GM23338 (cell line): ENCODE measurements around the gene CENPL. TPM values are rescaled to one million over a fixed set of nuclear protein-coding genes. Genes with fewer than 3 reads are reported as not detected.

Source experiments
- ATAC-seq: fragments of 200-7000 bp; cut with Tn5 transposase; 3 replicates; pipeline ENCODE4 v1.9.1; 2020
- DNase-seq: peaks from one replicate; pipeline ENCODE4 v3.0.0-alpha.2; 2015; ENCODE audit warnings: low spot score
- H2AFZ ChIP-seq: fragments of 200-600 bp; sonication (generic); 2 replicates; pipeline ENCODE4 v1.8.0; 2016; ENCODE audit warnings: antibody characterized with exemption, mild to moderate bottlenecking, moderate library complexity
- H3F3A ChIP-seq: fragments of 200-600 bp; sonication (generic); replicated peaks from 2 replicates; pipeline ENCODE4 v1.8.0; 2017; ENCODE audit warnings: antibody characterized with exemption, mixed run types, low read depth
- H3K27ac ChIP-seq: fragments of 200-600 bp; sonication (generic); 2 replicates; pipeline ENCODE4 v1.6.1; 2016; ENCODE audit warnings: low read depth
- H3K27me3 ChIP-seq: fragments of 200-600 bp; sonication (generic); 2 replicates; pipeline ENCODE4 v1.8.0; 2016; ENCODE audit warnings: mild to moderate bottlenecking, mixed run types, moderate library complexity; ENCODE audit not compliant: insufficient read depth
- H3K36me3 ChIP-seq: fragments of 200-600 bp; sonication (generic); 2 replicates; pipeline ENCODE4 v1.8.0; 2016; ENCODE audit warnings: mild to moderate bottlenecking; ENCODE audit not compliant: insufficient read depth
- H3K4me1 ChIP-seq: fragments of 200-600 bp; sonication (generic); 2 replicates; pipeline ENCODE4 v1.8.0; 2016; ENCODE audit warnings: mild to moderate bottlenecking, moderate library complexity; ENCODE audit not compliant: insufficient read depth
- H3K4me2 ChIP-seq: fragments of 200-600 bp; sonication (generic); 2 replicates; pipeline ENCODE4 v1.7.1; 2017; ENCODE audit warnings: mixed run types
- H3K4me3 ChIP-seq: fragments of 200-600 bp; sonication (generic); 2 replicates; pipeline ENCODE4 v1.6.1; 2016; ENCODE audit warnings: mixed run types
- H3K79me2 ChIP-seq: fragments of 200-600 bp; sonication (generic); replicated peaks from 2 replicates; pipeline ENCODE4 v1.8.0; 2017; ENCODE audit warnings: mild to moderate bottlenecking; ENCODE audit not compliant: insufficient read depth
- H3K9me2 ChIP-seq: fragments of 200-600 bp; sonication (generic); 2 replicates; pipeline ENCODE4 v1.8.0; 2017; ENCODE audit not compliant: insufficient read depth
- H4K20me1 ChIP-seq: fragments of 200-600 bp; sonication (generic); replicated peaks from 2 replicates; pipeline ENCODE4 v1.8.0; 2017; ENCODE audit warnings: mild to moderate bottlenecking; ENCODE audit not compliant: insufficient read depth
- H3K27ac Mint-ChIP-seq: 2 replicates; pipeline ENCODE4 v1.8.0; 2020; ENCODE audit warnings: inconsistent platforms, mild to moderate bottlenecking, moderate library complexity, mixed read lengths
- H3K27me3 Mint-ChIP-seq: 3 replicates; pipeline ENCODE4 v1.8.0; 2022; ENCODE audit warnings: low read depth, mild to moderate bottlenecking, moderate library complexity, mixed read lengths, inconsistent platforms; ENCODE audit not compliant: insufficient read depth, poor library complexity
- H3K36me3 Mint-ChIP-seq: 3 replicates; pipeline ENCODE4 v1.8.0; 2021; ENCODE audit warnings: low read depth, mild to moderate bottlenecking, inconsistent platforms, moderate library complexity, mixed read lengths
- H3K4me1 Mint-ChIP-seq: 3 replicates; pipeline ENCODE4 v1.8.0; 2020; ENCODE audit warnings: mild to moderate bottlenecking, inconsistent platforms, mixed read lengths
- H3K4me3 Mint-ChIP-seq: 3 replicates; pipeline ENCODE4 v1.8.0; 2021; ENCODE audit warnings: moderate library complexity, mild to moderate bottlenecking, inconsistent platforms, mixed read lengths
- H3K9me3 Mint-ChIP-seq: 3 replicates; pipeline ENCODE4 v1.8.0; 2020; ENCODE audit warnings: moderate library complexity, mild to moderate bottlenecking, inconsistent platforms, mixed read lengths
- CREB1 ChIP-seq: fragments of 250-450 bp; sonication (Bioruptor Pico); IDR thresholded peaks from 2 replicates; pipeline ENCODE4 v1.5.0; 2020; ENCODE audit warnings: low read depth, mild to moderate bottlenecking, moderate library complexity
- CTCF ChIP-seq, 2 experiments: fragments of 200-600 bp in 1 of 2; sonication (generic) in 1 of 2; conservative IDR thresholded peaks; 2 replicates each; pipeline versions ENCODE4 v1.5.1 to v1.6.1; 2016 to 2017; ENCODE audit warnings: antibody characterized with exemption in 2 of 2, low read depth in 2 of 2, mild to moderate bottlenecking in 2 of 2, moderate library complexity in 1 of 2
- ETS1 ChIP-seq: IDR thresholded peaks from 2 replicates; pipeline ENCODE4 v1.6.1; 2016; ENCODE audit warnings: antibody characterized with exemption
- EZH2 ChIP-seq: fragments of 200-600 bp; sonication (generic); IDR thresholded peaks from one replicate; pipeline ENCODE4 v1.8.0; 2017; ENCODE audit warnings: antibody characterized with exemption, mild to moderate bottlenecking, low read depth; ENCODE audit not compliant: unreplicated experiment
- EZH2phosphoT487 ChIP-seq: fragments of 200-600 bp; sonication (generic); IDR thresholded peaks from one replicate; pipeline ENCODE4 v1.8.1; 2018; ENCODE audit warnings: antibody characterized with exemption; ENCODE audit not compliant: unreplicated experiment
- JUNB ChIP-seq: IDR thresholded peaks from one replicate; pipeline ENCODE4 v1.6.1; 2016; ENCODE audit warnings: antibody characterized with exemption; ENCODE audit not compliant: unreplicated experiment
- POLR2AphosphoS5 ChIP-seq: IDR thresholded peaks from 2 replicates; pipeline ENCODE4 v1.6.1; 2016; ENCODE audit warnings: antibody characterized with exemption, low read depth
- REST ChIP-seq: IDR thresholded peaks from one replicate; pipeline ENCODE4 v1.6.1; 2018; ENCODE audit warnings: antibody characterized with exemption; ENCODE audit not compliant: unreplicated experiment
- STAT1 ChIP-seq: IDR thresholded peaks from one replicate; pipeline ENCODE4 v1.6.1; 2016; ENCODE audit warnings: antibody characterized with exemption; ENCODE audit not compliant: unreplicated experiment
- ZNF114 ChIP-seq: fragments of 250-450 bp; sonication (Bioruptor Pico); IDR thresholded peaks from 2 replicates; pipeline ENCODE4 v1.5.0; 2020; ENCODE audit warnings: mild to moderate bottlenecking, moderate library complexity
- ZNF331 ChIP-seq: fragments of 250-450 bp; sonication (Bioruptor Pico); IDR thresholded peaks from 2 replicates; pipeline ENCODE4 v1.5.0; 2020; ENCODE audit warnings: low read depth, mild to moderate bottlenecking, moderate library complexity
- polyA plus RNA-seq: library from polyadenylated mRNA; unstranded; fragments of >200 nt; fragmentation: Nextera tagmentation; extraction: Ambion mirVana; gene quantifications from 2 replicates; pipeline ENCODE4 v1.2.1, GENCODE V29; 2016
- total RNA-seq: library from RNA; depleted of rRNA; stranded (reverse); fragments of >200 nt; shearing (Covaris generic); gene quantifications from 2 replicates; pipeline ENCODE4 v1.2.3, GENCODE V29; 2014

Gene CENPL
- total and polyA plus RNA-seq, 2 experiments from 2014 or later = 13.6 to 23.5 TPM

GRCh38 chr1:173775578-173776226 is 49.0 kb downstream of the CENPL start:
- no peak overlapping the region for H2AFZ ChIP-seq
- no peaks in the 10 kb centered on the region for H3K9me2 ChIP-seq
- Mint-ChIP-seq H3K27ac (no peak overlapping the region), H3K4me1 (no peaks in the 10 kb centered on the region), H3K27me3 (no peaks in the 10 kb centered on the region), H3K9me3 (no peaks in the 10 kb centered on the region), H3K4me3 (no peak overlapping the region), H3K36me3 (peaks cover 3% of the 10 kb centered on the region; the same call in 2 of the 3 replicates)
- H3K4me1 ChIP-seq = no peaks in the 10 kb centered on the region
- TF ChIP-seq JUNB (no peak), CREB1 (no peak), REST (no peak), STAT1 (no peak), ETS1 (no peak), ZNF114 (CRISPR knock-in tag) (no peak), EZH2phosphoT487 (no peak), ZNF331 (CRISPR knock-in tag) (no peak), EZH2 (no peak), POLR2AphosphoS5 (no peak), CTCF (conservative IDR thresholded peaks at IDR 0.05; ENCODE audit: low read depth in 2 of 2) (no peak)
- no peak overlapping the region for H3K4me2 ChIP-seq
- H3K4me3 ChIP-seq = no peak overlapping the region
- H3K79me2 ChIP-seq = no peaks in the 10 kb centered on the region
- H3K36me3 ChIP-seq = no peaks in the 10 kb centered on the region
- no peak overlapping the region for H3K27ac ChIP-seq
- H3K27me3 ChIP-seq = no peaks in the 10 kb centered on the region
- ATAC-seq = no peak
- H3F3A ChIP-seq = no peaks in the 10 kb centered on the region
- H4K20me1 ChIP-seq = no peaks in the 10 kb centered on the region; the same call in 1 of the 2 replicates
- no peak for DNase-seq
